Measurements from ENCODE around the gene CHRNA7. TPM values are rescaled to one million over a fixed set of nuclear protein-coding genes. Genes with fewer than 3 reads are reported as not detected.

CHRNA7 gene
- polyA plus RNA-seq, 1 of the 3 experiments (the other 2 are of a cell fraction) = 0.38 TPM

DNA sequence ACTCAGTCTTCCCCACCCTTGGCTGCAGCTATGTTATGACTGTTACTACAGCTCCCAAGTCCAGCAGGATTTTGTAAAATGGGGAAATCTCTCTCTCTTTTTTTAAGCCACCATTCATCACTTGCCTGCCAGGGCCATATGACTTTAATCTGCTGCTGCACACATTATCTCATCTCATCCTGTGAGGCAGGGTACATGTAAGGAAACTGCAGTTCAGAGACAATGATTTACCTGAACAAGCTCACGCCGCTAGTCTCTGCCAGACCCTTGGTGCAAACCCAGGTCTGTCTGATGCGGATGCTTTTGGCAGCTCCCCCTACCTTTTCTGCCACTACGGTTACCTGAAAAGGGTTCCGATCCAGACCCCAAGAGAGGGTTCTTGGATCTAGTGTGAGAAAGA is 78.3 kb downstream of the CHRNA7 start:
- Histone ChIP-seq H3K4me1 (ENCODE audit: control insufficient read depth in 1 of 2, insufficient read depth in 2 of 2, low read depth in 1 of 2, low read length in 1 of 2) (peaks cover 0 to 59% of the 10 kb centered on the region in 2 experiments; a peak in 2 of 4 replicates), H3F3A (replicated peaks; ENCODE audit: insufficient read depth) (no peaks in the 10 kb centered on the region), H4K20me1 (ENCODE audit: insufficient read depth) (no peaks in the 10 kb centered on the region), H3K36me3 (replicated peaks in 1 of 2; ENCODE audit: control insufficient read depth in 1 of 2, insufficient read depth in 2 of 2, low read length in 1 of 2) (no peaks in the 10 kb centered on the region), H3K9me2 (no peaks in the 10 kb centered on the region), H3K27ac (ENCODE audit: low read depth in 2 of 2, low read length in 1 of 2) (peak overlapping the region in 1 of 2 experiments; percentile 17; a peak in 1 of 4 replicates), H3K9me3 (no peaks in the 10 kb centered on the region), H3K4me2 (no peak overlapping the region), H3K27me3 (ENCODE audit: insufficient read depth) (no peaks in the 10 kb centered on the region), H2AFZ (ENCODE audit: low read depth) (no peak overlapping the region), H3K9ac (no peak overlapping the region), H3K79me2 (ENCODE audit: insufficient read depth) (no peaks in the 10 kb centered on the region), H3K4me3 (ENCODE audit: low read depth in 2 of 2, low read length in 1 of 2) (no peak overlapping the region)
- TF ChIP-seq GATA2 (CRISPR knock-in tag; IDR thresholded peaks at IDR 0.05) (peak; percentile 36; the same call in 1 of the 2 replicates), SMC3 (IDR thresholded peaks at IDR 0.05; ENCODE audit: low read depth, low read length) (no peak)
- 87% methylated on average over 5 of the region's 5 CpGs for WGBS (ENCODE audit: low lambda C conversion rate)
- DNase-seq = no peak
- CTCF ChIA-PET = interaction anchor here (0.8 to 1.3 kb wide), 2 partner anchors 78 to 131 kb away, joined by 3 to 5 read pairs; partner anchors contain the start of gene CHRNA7
- POLR2A ChIA-PET = interaction anchor here (1.0 to 1.6 kb wide), 2 partner anchors 8 to 9 kb away, joined by 3 to 6 read pairs; no protein-coding TSS in a partner anchor

DNA sequence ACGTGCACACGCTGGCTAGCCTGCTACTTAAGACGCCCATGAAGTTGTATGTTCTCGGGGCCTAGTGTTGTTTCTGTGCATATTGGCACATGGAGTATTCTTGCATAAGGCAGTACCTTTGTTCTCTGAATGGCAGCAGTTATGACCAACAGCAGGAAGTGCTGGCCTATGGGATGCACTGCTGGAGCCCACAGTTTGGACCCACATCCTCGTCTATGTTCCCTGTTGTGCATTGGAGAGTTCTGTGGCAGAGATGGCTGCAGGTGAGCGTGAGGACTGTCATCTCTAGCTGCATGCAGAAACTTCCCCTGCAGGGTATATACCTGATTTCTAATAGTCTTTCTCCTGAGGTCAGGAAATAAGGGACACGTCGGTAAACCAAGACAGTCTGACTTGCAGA is 81.8 kb downstream of the CHRNA7 start:
- Histone ChIP-seq H3K27ac (ENCODE audit: low read depth in 2 of 2, low read length in 1 of 2) (no peak overlapping the region), H3K9me3 (no peaks in the 10 kb centered on the region), H3K4me1 (ENCODE audit: control insufficient read depth in 1 of 2, insufficient read depth in 2 of 2, low read depth in 1 of 2, low read length in 1 of 2) (peaks cover 0 to 59% of the 10 kb centered on the region in 2 experiments; a peak in 1 of 4 replicates), H3F3A (replicated peaks; ENCODE audit: insufficient read depth) (no peaks in the 10 kb centered on the region), H3K36me3 (replicated peaks in 1 of 2; ENCODE audit: control insufficient read depth in 1 of 2, insufficient read depth in 2 of 2, low read length in 1 of 2) (no peaks in the 10 kb centered on the region), H2AFZ (ENCODE audit: low read depth) (no peak overlapping the region), H3K27me3 (ENCODE audit: insufficient read depth) (no peaks in the 10 kb centered on the region), H3K4me2 (no peak overlapping the region), H3K9ac (no peak overlapping the region), H3K79me2 (ENCODE audit: insufficient read depth) (no peaks in the 10 kb centered on the region), H4K20me1 (ENCODE audit: insufficient read depth) (no peaks in the 10 kb centered on the region), H3K9me2 (no peaks in the 10 kb centered on the region), H3K4me3 (ENCODE audit: low read depth in 2 of 2, low read length in 1 of 2) (no peak overlapping the region)
- ChIA-PET POLR2A (no interaction called here), CTCF (interaction anchor here (1.4 kb wide), 1 partner anchor 83 kb away, joined by 3 read pairs; no protein-coding TSS in a partner anchor)
- no peak for DNase-seq
- TF ChIP-seq EP300 (IDR thresholded peaks at IDR 0.05; ENCODE audit: borderline replicate concordance in 1 of 2, low read depth in 1 of 2, low read length in 1 of 2) (no peak), MEF2A (IDR thresholded peaks at IDR 0.05; ENCODE audit: borderline replicate concordance, low read depth) (no peak), GABPA (IDR thresholded peaks at IDR 0.05; ENCODE audit: low read depth) (no peak), ELF1 (IDR thresholded peaks at IDR 0.05) (no peak), FOXM1 (IDR thresholded peaks at IDR 0.05; ENCODE audit: low read depth) (no peak), NFIC (IDR thresholded peaks at IDR 0.05; ENCODE audit: borderline replicate concordance) (no peak), RXRA (IDR thresholded peaks at IDR 0.05; ENCODE audit: borderline replicate concordance, low read depth) (no peak), YY1 (IDR thresholded peaks at IDR 0.05; ENCODE audit: low read depth) (no peak), GATA2 (CRISPR knock-in tag; IDR thresholded peaks at IDR 0.05) (no peak), TCF12 (IDR thresholded peaks at IDR 0.05) (no peak), JUND (IDR thresholded peaks at IDR 0.05) (no peak)
- TF ChIP-seq, protein P1, sequence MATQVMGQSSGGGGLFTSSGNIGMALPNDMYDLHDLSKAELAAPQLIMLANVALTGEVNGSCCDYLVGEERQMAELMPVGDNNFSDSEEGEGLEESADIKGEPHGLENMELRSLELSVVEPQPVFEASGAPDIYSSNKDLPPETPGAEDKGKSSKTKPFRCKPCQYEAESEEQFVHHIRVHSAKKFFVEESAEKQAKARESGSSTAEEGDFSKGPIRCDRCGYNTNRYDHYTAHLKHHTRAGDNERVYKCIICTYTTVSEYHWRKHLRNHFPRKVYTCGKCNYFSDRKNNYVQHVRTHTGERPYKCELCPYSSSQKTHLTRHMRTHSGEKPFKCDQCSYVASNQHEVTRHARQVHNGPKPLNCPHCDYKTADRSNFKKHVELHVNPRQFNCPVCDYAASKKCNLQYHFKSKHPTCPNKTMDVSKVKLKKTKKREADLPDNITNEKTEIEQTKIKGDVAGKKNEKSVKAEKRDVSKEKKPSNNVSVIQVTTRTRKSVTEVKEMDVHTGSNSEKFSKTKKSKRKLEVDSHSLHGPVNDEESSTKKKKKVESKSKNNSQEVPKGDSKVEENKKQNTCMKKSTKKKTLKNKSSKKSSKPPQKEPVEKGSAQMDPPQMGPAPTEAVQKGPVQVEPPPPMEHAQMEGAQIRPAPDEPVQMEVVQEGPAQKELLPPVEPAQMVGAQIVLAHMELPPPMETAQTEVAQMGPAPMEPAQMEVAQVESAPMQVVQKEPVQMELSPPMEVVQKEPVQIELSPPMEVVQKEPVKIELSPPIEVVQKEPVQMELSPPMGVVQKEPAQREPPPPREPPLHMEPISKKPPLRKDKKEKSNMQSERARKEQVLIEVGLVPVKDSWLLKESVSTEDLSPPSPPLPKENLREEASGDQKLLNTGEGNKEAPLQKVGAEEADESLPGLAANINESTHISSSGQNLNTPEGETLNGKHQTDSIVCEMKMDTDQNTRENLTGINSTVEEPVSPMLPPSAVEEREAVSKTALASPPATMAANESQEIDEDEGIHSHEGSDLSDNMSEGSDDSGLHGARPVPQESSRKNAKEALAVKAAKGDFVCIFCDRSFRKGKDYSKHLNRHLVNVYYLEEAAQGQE (IDR thresholded peaks at IDR 0.05; ENCODE audit: low read depth, low read length) = no peak
- TF ChIP-seq, protein P2, sequence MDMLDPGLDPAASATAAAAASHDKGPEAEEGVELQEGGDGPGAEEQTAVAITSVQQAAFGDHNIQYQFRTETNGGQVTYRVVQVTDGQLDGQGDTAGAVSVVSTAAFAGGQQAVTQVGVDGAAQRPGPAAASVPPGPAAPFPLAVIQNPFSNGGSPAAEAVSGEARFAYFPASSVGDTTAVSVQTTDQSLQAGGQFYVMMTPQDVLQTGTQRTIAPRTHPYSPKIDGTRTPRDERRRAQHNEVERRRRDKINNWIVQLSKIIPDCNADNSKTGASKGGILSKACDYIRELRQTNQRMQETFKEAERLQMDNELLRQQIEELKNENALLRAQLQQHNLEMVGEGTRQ (IDR thresholded peaks at IDR 0.05; ENCODE audit: borderline replicate concordance, low read depth, low read length) = no peak
- 53% methylated on average over 8 of the region's 8 CpGs for WGBS (ENCODE audit: low lambda C conversion rate)

All from SK-N-SH (cell line).